Measurements from ENCODE around the gene PIP4K2A.

Gene PIP4K2A

GRCh38 chr10:22603581-22603980 is 110.8 kb downstream of the PIP4K2A start:
- no peak for DNase-seq (ENCODE audit: low read depth in 2 of 3, low spot score in 1 of 3)

GRCh38 chr10:22601618-22602017 is 112.8 kb downstream of the PIP4K2A start:
- DNase-seq (ENCODE audit: low read depth in 2 of 3, low spot score in 1 of 3), result no peak

DNA sequence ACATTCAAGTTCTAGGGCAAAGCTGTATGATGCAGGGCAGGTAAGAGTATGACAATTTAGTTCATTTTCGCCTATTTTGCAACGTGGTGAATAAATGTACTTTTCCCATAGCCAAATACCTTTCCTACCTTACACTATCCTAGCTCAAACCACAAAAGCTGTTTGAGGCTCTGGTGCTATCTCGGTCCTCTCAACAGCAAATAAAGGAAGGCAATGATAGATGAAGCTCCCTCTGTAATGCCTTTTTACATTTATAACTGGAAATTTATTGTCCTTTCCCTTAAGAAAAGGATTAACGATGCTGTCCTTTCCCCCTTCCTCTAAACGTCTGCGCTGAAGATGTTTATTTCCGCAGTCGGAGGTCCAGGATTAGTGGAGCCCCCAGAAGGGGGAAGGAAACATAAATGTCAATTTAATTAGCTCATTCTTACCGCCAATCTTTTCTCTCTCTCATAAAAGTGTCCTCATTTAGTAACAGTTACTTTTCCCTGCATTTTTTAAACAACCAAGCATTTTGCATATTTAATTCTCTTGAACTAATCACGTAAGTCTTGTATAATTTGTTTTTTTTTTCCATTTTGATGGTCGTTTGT is 114.6 kb downstream of the PIP4K2A start:
- no peak for DNase-seq (ENCODE audit: low read depth in 2 of 3, low spot score in 1 of 3)

GRCh38 chr10:22599048-22599561 is 115.3 kb downstream of the PIP4K2A start:
- no peak for DNase-seq (ENCODE audit: low read depth in 2 of 3, low spot score in 1 of 3)

DNA sequence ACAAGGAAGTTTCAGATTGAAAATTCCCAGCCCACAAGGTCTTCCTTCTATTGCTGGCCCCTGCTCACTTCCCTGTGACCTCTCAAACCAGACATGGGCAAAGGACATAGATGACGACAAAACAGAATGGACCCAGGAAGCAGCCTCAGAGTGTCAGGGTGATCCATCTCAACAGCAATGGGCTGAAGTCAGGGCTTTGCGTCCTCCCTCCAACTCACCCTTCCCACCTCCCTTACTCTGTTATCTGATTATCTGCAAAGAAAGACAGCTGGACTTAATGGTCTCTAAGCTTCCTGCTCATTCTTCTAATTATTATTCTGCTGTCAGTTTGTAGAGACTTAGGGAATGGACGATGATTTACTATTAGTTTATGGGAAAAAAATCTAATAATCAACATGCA is 115.9 kb downstream of the PIP4K2A start:
- no peak for DNase-seq (ENCODE audit: low read depth in 2 of 3, low spot score in 1 of 3)

GRCh38 chr10:22597138-22597537 is 117.2 kb downstream of the PIP4K2A start:
- DNase-seq (ENCODE audit: low read depth in 2 of 3, low spot score in 1 of 3), result no peak

DNA sequence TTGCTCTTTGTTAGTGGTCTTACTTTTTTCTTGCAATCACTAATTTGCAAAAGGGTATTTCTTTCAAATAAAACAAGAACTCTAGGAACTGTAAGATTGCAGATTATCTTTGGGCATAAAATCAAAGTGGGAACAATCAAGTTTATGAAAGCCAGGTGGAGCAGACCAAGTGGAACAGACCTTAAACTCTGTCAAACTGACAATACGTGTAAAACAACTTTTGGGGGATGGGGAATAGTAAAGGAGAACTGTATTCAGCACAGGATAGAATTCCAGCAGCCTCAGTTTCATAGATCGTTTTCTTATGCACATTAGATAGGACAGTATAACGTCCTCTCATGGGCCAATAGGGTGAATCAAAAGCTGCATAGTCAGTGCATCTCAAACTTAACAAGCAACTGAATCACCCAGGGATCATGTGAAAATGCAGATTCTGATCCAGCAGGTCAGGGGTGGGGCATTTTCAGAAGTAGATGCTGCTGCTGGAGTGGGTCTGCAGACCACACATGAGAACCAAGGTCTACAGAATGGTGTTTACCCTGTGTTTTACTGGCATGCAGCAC is 120.7 kb downstream of the PIP4K2A start:
- no peak for DNase-seq (ENCODE audit: low read depth in 2 of 3, low spot score in 1 of 3)

GRCh38 chr10:22593026-22593425 is 121.4 kb downstream of the PIP4K2A start:
- DNase-seq (ENCODE audit: low read depth in 2 of 3, low spot score in 1 of 3), result no peak

GRCh38 chr10:22589851-22590514 is 124.4 kb downstream of the PIP4K2A start:
- DNase-seq (ENCODE audit: low read depth in 2 of 3, low spot score in 1 of 3), result no peak

DNA sequence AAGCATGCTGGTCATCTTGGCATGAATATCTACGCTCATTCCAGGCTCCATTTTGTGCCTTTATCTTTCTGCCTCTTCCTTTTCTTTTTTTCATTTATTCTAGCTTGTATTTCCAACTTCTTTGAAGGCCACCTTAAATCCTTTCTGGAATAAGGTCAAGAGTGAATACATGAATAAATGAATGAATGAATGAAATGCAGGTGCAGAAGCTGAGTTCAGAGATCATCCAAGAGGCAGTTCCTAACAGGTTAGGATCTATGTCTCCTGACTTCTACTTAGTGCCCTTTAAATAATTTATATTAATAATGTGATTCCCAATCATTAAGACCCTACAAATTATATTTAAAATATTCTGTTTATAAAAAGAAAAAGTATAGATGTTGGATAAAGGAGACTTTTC is 125.9 kb downstream of the PIP4K2A start:
- no peak for DNase-seq (ENCODE audit: low read depth in 2 of 3, low spot score in 1 of 3)

DNA sequence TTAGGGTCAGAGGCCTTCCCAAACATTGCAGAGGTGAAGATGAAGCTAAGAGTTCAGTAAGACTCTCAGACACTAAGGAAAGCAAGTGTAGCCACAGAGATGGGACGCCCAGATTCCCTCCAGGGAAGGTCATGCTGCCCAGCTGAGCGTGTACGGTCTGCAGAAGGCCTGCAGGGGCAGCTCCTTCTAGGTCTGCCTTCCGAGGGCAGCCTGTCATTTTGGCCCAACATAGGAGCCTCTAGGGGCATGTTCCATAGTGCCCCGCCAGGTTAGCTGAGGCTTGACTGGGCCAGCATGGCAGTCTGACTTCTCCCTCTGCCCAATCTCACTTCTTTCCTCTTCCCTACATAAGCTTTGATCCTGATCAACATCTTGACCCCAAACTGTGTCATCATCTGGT is 130.7 kb downstream of the PIP4K2A start:
- no peak for DNase-seq (ENCODE audit: low read depth in 2 of 3, low spot score in 1 of 3)

DNA sequence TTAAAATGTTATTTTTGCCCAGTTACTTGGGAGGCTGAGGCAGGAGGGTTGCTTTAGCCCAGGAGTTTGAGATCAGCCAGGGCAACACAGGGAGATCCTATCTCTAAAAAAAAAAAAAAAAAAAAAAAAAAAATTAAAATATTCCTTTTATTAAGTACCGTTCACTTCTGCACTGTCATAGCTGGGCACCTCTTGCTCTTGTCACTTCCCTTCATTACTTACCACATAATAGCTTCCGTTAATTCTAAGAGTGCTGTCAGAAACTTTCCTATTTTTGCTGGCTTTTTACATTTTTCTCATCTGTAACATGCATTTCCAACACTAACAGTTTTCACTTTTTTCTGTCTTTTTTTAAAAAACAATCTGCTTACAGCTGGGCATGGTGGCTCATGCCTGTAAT is 132.9 kb downstream of the PIP4K2A start:
- no peak for DNase-seq (ENCODE audit: low read depth in 2 of 3, low spot score in 1 of 3)

GRCh38 chr10:22580711-22581110 is 133.7 kb downstream of the PIP4K2A start:
- DNase-seq (ENCODE audit: low read depth in 2 of 3, low spot score in 1 of 3), result no peak

DNA sequence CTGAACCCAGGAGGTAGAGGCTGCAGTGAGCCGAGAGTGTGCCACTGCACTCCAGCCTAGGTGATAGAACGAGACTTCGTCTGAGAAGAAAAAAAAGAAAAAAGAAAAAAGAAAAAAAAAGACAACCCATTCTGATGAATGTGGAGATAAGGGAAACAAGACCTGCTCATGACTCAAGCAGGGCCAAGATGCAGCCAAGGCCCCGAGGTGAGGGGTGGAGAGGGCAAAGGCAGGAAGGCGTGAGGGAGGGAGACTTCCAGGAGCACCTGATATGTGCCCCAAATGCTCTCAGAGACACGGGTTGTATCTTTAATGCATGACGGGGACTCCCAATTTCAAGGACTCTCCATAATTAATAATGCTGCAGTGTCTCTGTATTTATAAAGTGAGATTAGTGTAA is 134.6 kb downstream of the PIP4K2A start:
- DNase-seq (ENCODE audit: low read depth in 2 of 3, low spot score in 1 of 3), result no peak

GRCh38 chr10:22573820-22574569 is 140.4 kb downstream of the PIP4K2A start:
- no peak for DNase-seq (ENCODE audit: low read depth in 2 of 3, low spot score in 1 of 3)

DNA sequence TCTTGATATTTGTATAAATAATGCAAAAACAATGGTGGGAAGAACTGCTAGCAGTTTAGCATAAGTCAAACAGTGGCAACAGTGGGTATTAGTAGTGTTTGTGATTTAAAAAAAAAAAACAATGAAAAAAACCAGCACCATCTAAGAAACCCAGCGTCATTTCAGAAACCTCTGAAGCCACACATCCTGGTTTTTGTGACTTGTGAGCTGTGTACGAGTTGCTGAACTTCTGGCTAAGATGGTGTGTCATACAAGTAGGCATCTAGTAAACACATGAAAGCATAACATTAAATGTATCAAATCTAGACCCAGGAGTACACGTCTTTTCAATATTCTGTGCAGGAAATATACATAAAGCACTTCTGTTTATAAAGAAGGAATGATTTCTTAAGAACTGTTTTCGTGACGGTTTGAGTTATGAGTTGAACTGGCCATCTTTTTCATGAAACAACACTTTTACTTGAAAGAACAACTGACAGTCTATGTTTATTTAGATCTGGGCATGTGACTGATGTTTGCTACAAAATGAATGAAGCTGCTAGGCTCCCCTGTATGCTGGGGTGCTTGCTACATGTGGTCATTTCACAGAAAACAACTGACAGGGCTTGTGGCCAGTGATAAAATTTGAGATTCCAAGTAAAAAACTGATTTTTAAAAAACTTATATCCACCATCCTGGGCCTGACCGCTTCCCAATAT is 143.5 kb downstream of the PIP4K2A start:
- no peak for DNase-seq (ENCODE audit: low read depth in 2 of 3, low spot score in 1 of 3)

DNA sequence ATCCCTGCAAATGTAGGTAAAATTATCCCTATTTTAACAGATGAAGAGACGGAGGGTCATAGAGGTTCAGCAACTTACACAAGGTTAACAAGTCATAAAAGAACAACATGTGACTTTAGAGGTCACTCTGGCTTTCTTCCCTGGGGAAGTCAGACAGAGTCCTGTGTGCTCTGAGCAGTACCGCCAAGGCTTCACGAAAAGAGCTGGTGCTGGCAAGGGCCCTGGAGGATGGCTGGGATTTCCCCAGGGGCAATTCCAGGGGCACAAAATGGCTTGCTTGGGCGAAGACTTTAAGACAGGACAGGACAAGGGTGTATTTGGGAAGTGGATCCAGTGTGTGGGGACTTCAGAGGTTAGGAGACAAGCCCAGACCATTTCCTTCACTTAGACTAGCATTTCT is 144.1 kb downstream of the PIP4K2A start:
- no peak for DNase-seq (ENCODE audit: low read depth in 2 of 3, low spot score in 1 of 3)

DNA sequence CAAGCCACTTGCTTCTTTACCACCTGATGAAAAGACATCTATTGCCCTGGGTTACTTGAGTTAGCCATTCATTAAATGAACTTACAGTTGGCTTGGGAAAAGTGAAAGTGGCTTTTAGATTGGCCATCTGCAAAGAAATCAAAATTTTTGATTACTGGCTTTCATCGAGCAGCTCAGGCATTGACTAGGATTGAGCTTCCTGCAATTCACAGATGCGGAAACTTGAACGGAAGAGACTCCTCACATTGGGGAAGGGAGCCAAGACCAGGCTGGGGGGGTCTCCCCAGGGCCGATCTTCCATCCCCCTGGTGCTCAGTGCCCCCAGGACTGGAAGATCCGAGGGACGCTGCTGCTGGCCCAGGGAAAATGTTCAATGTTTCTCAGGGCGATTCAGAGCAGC is 145.4 kb downstream of the PIP4K2A start:
- no peak for DNase-seq (ENCODE audit: low read depth in 2 of 3, low spot score in 1 of 3)

GRCh38 chr10:22564060-22564459 is 150.3 kb downstream of the PIP4K2A start:
- no peak for DNase-seq (ENCODE audit: low read depth in 2 of 3, low spot score in 1 of 3)

DNA sequence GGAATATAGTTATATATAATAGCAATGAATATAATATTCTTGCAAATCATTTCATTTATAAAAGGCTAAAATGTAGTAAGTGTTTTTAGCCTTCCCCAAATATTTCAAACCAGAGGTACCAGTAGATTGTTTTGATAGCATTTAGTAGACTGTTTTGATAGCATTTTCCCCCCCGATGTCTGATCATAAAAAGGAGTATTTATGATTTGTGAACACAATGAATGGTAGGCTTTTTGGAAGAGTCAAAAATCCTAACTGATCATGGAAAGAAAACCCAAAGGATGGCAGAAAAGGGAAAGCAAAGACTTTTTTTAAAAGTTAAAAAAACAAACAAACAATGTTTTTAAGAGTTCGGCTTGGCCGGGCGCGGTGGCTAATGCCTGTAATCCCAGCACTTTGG is 152.5 kb downstream of the PIP4K2A start:
- DNase-seq (ENCODE audit: low read depth in 2 of 3, low spot score in 1 of 3), result no peak

GRCh38 chr10:22560913-22561239 is 153.5 kb downstream of the PIP4K2A start:
- no peak for DNase-seq (ENCODE audit: low read depth in 2 of 3, low spot score in 1 of 3)
